Epithelial cell of proximal tubule (primary cell): ENCODE measurements around the gene GAST. TPM values are rescaled to one million over a fixed set of nuclear protein-coding genes. Genes with fewer than 3 reads are reported as not detected.

Experiments used
- DNase-seq: peaks from one replicate; pipeline ENCODE4 v3.0.0-alpha.2; 2011; ENCODE audit warnings: low read depth
- H3K4me3 ChIP-seq: 2 replicates; pipeline ENCODE4 v1.5.1; 2011; ENCODE audit warnings: low read depth, mild to moderate bottlenecking, low read length
- total RNA-seq: library from RNA; depleted of rRNA; stranded (reverse); fragments of >200 nt; gene quantifications from 2 replicates; pipeline ENCODE4 v1.2.3, GENCODE V29; 2015
- TF ChIP-seq, protein P1 (sequence below): conservative IDR thresholded peaks from 2 replicates; pipeline ENCODE4 v1.5.1; 2012; ENCODE audit warnings: low read depth, mild to moderate bottlenecking, low read length

The GAST gene
- total RNA-seq, 1 donor from 2014 or later, result not detected

DNA sequence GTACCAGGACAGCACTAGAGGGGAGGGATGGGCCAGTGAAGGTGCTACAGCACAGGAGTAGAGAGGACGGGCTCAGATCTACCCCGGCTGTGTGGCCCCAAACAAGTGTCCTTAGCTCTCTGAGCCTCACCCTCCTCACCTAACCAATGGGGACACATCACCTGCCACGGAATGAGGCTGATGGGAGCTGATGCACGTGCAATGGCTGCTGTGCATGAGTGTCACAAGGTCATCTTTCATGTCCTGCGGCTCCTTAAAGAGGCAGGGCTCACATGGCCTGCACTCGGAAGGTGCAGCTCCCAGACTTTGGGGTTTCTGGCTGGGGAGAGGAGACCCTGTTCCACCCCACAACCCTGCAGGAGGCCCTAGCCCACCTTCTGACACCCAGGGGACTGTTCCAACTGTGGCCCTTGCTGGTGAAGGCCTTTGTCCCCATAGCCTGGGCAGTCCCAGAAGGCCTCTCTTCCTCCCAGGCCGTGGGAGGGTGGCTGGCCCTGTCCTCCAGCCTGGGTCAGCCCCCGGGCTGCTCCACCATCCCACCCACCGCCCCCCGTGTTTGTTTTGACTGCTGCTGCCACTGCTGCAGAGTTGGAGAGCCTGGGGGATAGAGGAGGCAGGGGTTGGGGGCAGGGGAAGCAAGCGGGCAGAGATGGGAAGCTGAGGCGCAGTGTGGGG lies 11.8 kb downstream of the GAST start:
- TF ChIP-seq, protein P1, sequence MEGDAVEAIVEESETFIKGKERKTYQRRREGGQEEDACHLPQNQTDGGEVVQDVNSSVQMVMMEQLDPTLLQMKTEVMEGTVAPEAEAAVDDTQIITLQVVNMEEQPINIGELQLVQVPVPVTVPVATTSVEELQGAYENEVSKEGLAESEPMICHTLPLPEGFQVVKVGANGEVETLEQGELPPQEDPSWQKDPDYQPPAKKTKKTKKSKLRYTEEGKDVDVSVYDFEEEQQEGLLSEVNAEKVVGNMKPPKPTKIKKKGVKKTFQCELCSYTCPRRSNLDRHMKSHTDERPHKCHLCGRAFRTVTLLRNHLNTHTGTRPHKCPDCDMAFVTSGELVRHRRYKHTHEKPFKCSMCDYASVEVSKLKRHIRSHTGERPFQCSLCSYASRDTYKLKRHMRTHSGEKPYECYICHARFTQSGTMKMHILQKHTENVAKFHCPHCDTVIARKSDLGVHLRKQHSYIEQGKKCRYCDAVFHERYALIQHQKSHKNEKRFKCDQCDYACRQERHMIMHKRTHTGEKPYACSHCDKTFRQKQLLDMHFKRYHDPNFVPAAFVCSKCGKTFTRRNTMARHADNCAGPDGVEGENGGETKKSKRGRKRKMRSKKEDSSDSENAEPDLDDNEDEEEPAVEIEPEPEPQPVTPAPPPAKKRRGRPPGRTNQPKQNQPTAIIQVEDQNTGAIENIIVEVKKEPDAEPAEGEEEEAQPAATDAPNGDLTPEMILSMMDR, result no peak
- no peak for DNase-seq
- no peak overlapping the region for H3K4me3 ChIP-seq

DNA sequence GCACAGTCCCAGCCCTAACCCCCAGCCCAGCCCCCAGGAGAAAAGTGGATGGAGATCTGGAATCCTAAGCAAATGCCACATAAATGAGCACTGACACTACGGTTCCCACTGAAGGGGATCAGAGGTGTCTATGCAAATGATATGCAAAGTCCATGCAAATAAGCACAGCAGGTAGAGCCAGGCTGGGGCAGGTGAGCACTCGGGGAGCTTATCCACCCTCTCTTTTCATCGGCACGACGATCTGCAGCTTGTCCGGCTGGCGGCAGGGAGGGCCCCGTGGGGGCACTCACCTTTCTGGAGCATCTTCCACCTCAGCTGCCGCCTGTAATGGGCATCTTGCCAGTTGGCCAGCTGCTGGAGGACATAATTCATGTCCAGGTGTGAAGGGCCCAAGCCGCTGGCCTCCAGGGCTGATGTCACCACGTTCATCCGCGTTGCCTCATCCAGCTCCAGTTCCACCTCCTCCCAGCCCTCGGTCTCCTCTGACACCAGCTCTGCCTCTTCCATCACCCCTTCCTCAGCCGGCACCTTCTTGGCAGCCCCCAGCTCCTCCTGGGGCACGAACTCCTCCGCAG lies 12.4 kb downstream of the GAST start:
- TF ChIP-seq, protein P1, result no peak
- no peak overlapping the region for H3K4me3 ChIP-seq
- no peak for DNase-seq

DNA sequence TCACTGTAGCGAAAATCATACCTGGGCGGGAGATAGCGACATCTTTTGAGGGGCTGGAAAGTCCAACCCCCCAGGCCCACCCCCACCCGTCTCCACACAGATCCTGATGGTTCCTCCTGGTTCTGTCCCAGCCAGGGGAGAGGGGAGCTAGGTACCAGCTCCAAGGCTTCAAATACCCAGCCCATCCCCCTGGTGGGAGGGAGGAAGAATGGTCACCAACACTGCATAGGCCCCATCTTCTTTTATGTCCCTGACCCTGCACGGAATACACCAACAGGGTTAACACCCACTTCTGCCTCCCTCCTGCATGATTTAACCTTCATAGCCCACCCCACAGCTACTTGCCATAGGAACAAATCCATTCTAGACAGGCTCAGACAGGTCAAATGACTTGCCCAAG lies 13.0 kb downstream of the GAST start:
- TF ChIP-seq, protein P1, result no peak
- no peak overlapping the region for H3K4me3 ChIP-seq
- no peak for DNase-seq

DNA sequence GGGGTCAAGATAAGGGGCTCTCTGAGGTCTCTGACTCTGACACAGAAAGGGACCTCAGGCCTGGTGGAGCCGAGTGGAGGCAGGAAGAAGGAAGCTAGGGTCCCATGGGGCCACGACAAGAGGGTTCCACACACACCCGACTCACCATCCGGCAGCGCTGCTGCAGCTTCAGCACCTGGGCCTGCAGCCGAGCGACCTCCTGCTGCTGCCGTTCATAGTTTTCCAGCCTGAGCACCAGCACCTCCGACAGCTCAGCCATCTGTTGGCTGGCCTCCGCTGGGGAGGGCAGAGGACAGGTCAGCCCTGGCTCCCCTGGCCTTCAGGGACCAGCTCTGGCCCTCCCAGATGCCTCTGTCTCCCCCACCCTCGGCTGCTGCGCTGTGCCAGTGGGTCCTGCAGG lies 15.9 kb downstream of the GAST start:
- TF ChIP-seq, protein P1, result no peak
- no peak overlapping the region for H3K4me3 ChIP-seq
- DNase-seq, result no peak

GRCh38 chr17:41730479-41730878 lies 18.3 kb downstream of the GAST start:
- H3K4me3 ChIP-seq, result no peak overlapping the region
- no peak for DNase-seq
- TF ChIP-seq, protein P1, result no peak

- H3K4me3 ChIP-seq, result no peak overlapping the region
- no peak for DNase-seq
- TF ChIP-seq, protein P1, result no peak
These were observed 19.7 kb downstream of the GAST start for GRCh38 chr17:41731836-41732235.
